ENCODE data around the gene GPALPP1.

Gene GPALPP1

DNA sequence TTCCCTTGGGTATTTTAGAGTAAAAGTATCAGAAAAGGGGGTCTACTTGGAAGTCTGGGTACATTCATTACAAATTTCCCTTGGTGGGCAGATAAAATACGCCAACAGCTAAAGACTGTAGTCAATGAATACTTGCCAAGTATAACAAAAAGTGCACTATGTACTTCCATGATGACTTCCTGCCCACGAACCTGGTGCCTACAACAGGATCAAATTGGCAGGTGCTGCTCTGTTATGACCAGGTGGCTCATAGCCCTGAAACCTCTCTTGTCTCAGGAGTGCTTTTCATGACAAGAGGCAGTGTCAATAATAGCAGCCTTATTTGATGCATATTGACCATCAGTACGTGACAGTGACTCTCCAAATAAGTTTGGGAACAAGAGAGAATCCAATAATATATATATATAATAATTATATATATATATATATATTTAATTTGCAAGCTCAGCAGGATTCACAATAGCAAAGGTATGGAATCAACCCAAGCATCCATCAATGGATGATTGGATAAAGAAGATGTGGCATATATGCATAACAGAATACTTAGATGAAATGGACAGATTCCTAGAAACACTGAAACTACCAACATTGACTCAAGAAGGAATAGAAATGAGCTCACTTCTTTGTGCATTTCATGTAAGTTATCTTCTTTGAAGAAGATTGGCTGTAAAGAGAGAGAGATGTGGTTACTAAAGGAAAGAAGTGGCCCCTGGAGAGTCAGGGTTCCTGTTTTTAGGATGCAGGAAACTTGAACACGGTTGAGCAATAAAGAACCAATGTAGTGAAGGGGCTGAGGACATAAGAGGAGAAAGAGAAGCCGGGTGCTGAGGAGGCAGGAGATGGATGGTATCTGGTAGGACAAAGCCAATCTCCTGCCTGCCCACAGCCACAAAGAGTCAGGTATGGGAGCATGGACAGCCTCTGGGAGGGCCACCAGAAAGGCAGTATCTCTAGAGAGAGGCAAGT is 79.0 kb downstream of the GPALPP1 start:
- Histone ChIP-seq H3K9me3 (no peaks in the 10 kb centered on the region), H3K27ac (no peak overlapping the region), H3K4me3 (ENCODE audit: low read depth in 1 of 2, low read length in 1 of 2) (no peak overlapping the region), H3K4me1 (ENCODE audit: control insufficient read depth in 1 of 2, insufficient read depth in 1 of 2, low read depth in 1 of 2, low read length in 1 of 2) (no peaks in the 10 kb centered on the region), H3K27me3 (no peaks in the 10 kb centered on the region), H3K36me3 (no peaks in the 10 kb centered on the region)
- TF ChIP-seq, protein P1, sequence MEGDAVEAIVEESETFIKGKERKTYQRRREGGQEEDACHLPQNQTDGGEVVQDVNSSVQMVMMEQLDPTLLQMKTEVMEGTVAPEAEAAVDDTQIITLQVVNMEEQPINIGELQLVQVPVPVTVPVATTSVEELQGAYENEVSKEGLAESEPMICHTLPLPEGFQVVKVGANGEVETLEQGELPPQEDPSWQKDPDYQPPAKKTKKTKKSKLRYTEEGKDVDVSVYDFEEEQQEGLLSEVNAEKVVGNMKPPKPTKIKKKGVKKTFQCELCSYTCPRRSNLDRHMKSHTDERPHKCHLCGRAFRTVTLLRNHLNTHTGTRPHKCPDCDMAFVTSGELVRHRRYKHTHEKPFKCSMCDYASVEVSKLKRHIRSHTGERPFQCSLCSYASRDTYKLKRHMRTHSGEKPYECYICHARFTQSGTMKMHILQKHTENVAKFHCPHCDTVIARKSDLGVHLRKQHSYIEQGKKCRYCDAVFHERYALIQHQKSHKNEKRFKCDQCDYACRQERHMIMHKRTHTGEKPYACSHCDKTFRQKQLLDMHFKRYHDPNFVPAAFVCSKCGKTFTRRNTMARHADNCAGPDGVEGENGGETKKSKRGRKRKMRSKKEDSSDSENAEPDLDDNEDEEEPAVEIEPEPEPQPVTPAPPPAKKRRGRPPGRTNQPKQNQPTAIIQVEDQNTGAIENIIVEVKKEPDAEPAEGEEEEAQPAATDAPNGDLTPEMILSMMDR (IDR thresholded peaks at IDR 0.05) = no peak

DNA sequence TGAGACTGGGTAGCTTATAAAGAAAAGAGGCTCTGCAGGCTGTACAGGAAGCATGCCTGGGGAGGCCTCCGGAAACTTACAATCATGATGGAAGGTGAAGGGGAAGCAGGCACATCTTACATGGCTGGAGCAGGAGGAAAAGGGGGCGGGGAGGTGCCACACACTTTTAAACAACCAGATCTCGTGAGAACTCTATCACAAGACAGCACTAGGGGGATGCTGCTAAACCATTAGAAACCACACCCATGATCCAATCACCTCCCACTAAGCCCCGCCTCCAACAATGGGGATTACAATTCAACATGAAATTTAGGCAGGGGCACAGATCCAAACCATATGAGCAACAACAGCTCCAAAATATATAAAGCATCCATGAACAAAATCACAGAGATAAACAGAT is 84.5 kb downstream of the GPALPP1 start:
- Histone ChIP-seq H3K9me3 (no peaks in the 10 kb centered on the region), H3K27me3 (no peaks in the 10 kb centered on the region), H3K36me3 (no peaks in the 10 kb centered on the region), H3K4me1 (ENCODE audit: control insufficient read depth in 1 of 2, insufficient read depth in 1 of 2, low read depth in 1 of 2, low read length in 1 of 2) (no peaks in the 10 kb centered on the region), H3K27ac (no peak overlapping the region), H3K4me3 (ENCODE audit: low read depth in 1 of 2, low read length in 1 of 2) (no peak overlapping the region)
- TF ChIP-seq, protein P1 (IDR thresholded peaks at IDR 0.05) = no peak

DNA sequence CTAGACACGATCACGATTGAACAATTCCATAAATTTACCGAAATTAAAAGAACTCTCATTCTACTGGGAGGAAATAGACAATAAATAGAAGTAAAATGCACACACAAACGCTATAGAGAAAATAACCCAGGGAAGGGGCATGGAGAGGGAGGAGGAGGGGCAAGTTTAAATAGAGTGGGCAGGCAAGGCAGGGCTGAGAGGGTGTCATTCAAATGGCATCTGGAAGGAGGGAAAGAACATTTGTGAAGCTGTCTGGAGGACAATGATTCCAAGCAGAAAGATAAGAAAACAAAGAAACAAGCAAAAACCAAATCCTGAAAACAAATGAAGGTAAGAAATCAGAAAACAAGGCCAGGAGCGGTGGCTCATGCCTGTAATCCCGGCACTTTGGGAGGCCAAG is 85.4 kb downstream of the GPALPP1 start:
- Histone ChIP-seq H3K4me3 (ENCODE audit: low read depth in 1 of 2, low read length in 1 of 2) (no peak overlapping the region), H3K36me3 (no peaks in the 10 kb centered on the region), H3K9me3 (no peaks in the 10 kb centered on the region), H3K27ac (no peak overlapping the region), H3K4me1 (ENCODE audit: control insufficient read depth in 1 of 2, insufficient read depth in 1 of 2, low read depth in 1 of 2, low read length in 1 of 2) (no peaks in the 10 kb centered on the region), H3K27me3 (no peaks in the 10 kb centered on the region)
- TF ChIP-seq, protein P1 (IDR thresholded peaks at IDR 0.05) = no peak

DNA sequence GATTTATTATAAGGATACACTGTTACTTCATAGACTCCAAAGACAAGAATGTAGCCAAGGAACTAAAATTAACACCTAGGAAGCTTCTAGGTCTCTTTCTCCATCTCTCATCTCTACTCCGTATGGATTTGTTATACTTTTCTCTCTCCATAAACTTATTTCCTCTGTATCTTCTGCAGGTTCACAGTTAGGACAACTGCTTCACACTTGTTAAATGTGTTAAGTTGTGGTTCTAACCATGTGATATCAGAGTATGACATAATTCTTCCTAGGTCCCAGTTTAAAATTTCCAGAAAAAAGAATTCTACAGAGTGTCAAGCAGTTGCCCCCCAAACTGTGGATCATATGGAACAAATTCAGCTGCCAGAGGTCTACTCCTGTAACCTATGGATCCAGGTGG is 88.7 kb downstream of the GPALPP1 start:
- Histone ChIP-seq H3K27ac (no peak overlapping the region), H3K27me3 (peaks cover 8% of the 10 kb centered on the region), H3K36me3 (no peaks in the 10 kb centered on the region), H3K9me3 (no peaks in the 10 kb centered on the region), H3K4me3 (ENCODE audit: low read depth in 1 of 2, low read length in 1 of 2) (no peak overlapping the region), H3K4me1 (ENCODE audit: control insufficient read depth in 1 of 2, insufficient read depth in 1 of 2, low read depth in 1 of 2, low read length in 1 of 2) (no peaks in the 10 kb centered on the region)
- TF ChIP-seq, protein P1 (IDR thresholded peaks at IDR 0.05) = no peak
